WI38 (cell line): Measurements from ENCODE around the gene BBX.

ENCODE experiments used
- H3K4me3 ChIP-seq: 2 replicates; pipeline ENCODE4 v1.5.1; 2011; ENCODE audit warnings: low read depth, mild to moderate bottlenecking, control low read depth, low read length
- TF ChIP-seq, protein P1 (sequence below): IDR thresholded peaks from 2 replicates; pipeline ENCODE4 v1.5.1; 2012; ENCODE audit warnings: low read depth, mild to moderate bottlenecking, control low read depth, low read length

The BBX gene

DNA sequence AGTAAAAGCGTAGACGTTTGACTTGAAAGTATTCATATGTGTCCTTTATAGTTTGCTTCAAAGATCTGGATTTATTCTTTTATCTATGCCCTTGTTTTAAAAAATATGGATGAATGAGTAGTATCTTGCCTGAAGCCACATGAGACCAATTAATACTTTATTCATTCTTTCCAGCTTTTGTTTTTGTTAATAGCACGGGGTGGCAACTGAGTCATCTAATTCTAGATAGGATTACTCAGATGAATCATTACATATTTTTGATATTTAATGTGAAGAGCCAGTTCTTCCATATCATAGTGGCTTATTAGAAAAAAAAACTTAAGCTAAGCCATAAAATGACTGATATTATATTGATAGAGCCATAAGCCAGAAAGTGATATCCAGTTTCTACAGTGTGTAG, 121.9 kb downstream of the BBX start:
- TF ChIP-seq, protein P1, sequence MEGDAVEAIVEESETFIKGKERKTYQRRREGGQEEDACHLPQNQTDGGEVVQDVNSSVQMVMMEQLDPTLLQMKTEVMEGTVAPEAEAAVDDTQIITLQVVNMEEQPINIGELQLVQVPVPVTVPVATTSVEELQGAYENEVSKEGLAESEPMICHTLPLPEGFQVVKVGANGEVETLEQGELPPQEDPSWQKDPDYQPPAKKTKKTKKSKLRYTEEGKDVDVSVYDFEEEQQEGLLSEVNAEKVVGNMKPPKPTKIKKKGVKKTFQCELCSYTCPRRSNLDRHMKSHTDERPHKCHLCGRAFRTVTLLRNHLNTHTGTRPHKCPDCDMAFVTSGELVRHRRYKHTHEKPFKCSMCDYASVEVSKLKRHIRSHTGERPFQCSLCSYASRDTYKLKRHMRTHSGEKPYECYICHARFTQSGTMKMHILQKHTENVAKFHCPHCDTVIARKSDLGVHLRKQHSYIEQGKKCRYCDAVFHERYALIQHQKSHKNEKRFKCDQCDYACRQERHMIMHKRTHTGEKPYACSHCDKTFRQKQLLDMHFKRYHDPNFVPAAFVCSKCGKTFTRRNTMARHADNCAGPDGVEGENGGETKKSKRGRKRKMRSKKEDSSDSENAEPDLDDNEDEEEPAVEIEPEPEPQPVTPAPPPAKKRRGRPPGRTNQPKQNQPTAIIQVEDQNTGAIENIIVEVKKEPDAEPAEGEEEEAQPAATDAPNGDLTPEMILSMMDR, result no peak
- H3K4me3 ChIP-seq, result no peak overlapping the region

DNA sequence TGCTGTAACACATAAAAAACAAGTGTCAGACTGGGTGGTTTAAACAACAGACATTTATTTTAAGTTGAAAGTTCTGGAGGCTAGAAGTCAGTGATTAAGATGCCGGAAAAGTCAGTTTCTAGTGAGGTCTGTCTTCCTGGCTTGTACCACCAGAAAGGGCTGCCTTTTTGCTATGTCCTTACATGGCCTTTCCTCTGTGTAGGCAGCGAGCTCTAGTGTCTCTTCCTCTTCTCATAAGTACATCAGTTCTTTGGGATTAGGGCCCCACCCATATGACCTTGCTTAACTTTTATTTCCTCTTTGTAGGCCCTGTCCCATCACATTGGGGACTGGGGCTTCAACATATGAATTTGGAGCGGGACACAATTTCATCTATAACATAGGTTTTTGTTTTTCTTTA, 128.0 kb downstream of the BBX start:
- TF ChIP-seq, protein P1, result no peak
- no peak overlapping the region for H3K4me3 ChIP-seq

DNA sequence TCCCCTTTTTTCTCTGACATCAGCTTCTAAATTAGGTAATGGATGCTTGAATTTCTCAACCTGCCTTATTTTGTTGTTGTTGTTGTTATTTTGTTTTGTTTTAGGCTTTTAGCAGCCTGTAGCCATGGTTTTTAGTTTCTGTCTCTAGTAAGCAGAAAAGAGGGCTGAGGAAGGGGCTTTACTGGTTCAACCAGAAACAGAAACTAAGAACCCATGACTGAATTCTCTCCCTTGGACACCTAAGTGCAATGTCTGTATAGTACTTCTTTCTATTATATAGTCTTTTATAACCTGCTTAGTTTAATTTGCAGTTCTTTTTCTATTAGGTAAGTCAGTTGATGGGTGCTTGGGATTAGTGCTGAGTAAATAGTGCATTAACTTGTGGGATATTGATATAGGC, 129.0 kb downstream of the BBX start:
- TF ChIP-seq, protein P1, result no peak
- H3K4me3 ChIP-seq, result no peak overlapping the region

DNA sequence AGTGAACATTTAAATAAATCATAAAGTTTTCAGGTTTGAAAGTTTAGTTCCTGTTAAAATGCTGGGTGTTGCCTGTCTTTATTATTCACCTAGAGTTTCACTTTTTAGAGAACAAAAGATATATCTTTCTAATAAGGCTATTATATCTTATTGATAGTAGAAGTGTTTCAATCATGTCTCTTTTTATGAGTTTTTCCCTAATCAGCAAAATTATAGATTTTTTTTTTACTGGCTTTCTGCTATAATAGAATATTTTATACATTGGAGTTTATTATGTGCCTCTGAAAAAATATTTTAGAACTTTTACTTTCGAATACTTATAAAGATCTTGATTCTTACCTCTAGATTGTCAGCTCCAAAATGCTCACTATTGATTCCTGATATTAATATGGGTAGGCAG, 131.5 kb downstream of the BBX start:
- TF ChIP-seq, protein P1, result no peak
- no peak overlapping the region for H3K4me3 ChIP-seq

DNA sequence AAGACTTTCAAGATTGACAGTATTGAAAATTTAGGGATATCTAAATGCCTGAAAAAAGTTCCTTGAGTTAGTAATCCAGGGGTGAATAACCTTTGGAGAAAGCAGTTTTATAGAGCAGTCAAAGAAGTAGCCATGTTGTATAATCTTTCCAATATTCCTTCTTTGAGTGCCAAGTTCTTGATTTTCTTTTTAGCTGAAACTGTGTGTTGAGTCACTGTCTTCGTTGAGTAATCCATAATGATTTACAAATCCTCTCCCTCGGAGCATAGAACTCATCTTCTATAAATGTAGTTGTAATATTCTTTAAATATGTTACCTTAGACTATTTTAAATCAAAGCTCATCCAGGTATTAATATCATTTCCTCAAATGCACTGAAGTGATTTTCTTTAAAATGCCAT, 135.2 kb downstream of the BBX start:
- H3K4me3 ChIP-seq, result no peak overlapping the region
- TF ChIP-seq, protein P1, result no peak

DNA sequence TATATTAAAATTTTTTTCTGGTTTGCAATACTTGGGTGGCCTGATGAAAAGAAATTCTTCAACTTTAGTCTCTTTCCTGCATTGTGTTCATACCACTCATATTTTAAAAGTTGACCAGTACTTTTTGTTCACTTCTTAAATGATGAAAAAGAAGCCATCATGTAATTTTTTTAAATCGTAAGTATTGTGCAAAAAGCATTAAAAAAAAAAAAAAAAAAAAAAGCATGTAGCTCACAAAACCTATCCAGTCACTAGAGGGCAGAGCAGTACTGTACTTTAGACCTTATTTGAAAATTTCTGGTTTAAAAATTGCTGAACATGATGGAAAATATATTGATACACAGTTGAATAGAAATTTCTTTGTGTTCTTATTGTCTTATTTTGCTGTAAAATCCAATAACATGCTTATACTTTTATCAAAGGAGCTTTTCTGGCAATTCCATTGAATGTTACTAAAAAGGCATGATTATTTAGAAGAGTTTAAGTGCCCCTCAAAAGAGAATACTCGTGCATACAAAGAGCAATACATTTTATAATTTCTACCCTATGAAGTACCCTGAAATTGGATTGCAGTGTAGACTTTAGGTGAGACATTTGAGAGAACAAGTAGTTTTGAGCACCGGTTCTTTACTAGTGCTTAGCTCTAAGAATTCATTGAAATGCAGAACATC, 137.7 kb downstream of the BBX start:
- no peak overlapping the region for H3K4me3 ChIP-seq

DNA sequence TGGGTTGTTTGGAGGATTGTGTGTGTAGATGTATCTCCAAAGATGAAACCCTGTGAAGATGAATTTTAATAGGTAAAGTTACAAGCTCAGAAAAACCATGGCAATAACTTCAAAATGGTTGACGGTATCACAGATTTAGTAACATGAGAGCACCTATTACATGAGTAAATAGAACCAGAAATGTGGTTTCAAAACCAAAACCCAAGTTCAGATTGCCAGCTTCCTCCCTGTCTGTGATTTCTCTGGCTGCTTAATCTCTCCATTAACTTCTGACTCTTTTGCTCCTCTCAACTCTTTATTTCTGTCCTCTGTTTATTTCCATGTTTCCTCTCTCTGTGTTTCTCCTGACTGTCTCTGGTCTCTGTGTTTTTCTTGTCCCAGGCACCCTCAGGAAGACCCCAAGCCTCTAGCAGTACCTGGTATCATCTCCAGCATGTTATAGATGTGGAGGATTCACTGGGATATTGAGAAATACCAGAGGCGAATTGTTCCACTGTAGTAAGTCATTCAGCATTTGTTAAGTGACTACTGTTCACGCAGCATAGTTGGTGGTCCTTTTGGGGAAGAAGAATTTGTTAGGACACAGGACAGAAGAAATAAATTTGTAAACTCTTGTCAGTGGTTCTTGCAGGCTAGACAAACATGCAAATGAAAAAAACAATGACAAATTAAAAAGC, 138.8 kb downstream of the BBX start:
- TF ChIP-seq, protein P1, result no peak
- peak overlapping the region; percentile 37 for H3K4me3 ChIP-seq

More for the DNA sequence above, 137.7 kb downstream of the BBX start:
- TF ChIP-seq, protein P1, result no peak; the same call in 1 of the 2 replicates
